Smooth muscle cell of the brain vasculature (primary cell): ENCODE data around the gene PRDX3.

Source experiments
- DNase-seq: peaks from one replicate; pipeline ENCODE4 v3.0.0-alpha.2; 2012; ENCODE audit warnings: low read depth, low spot score

The PRDX3 gene

GRCh38 chr10:119131512-119132240, 46.9 kb downstream of the PRDX3 start:
- DNase-seq: peak; percentile 12

GRCh38 chr10:119129721-119130120, 48.9 kb downstream of the PRDX3 start:
- DNase-seq: no peak

GRCh38 chr10:119125942-119126341, 52.7 kb downstream of the PRDX3 start:
- DNase-seq: no peak

- DNase-seq: no peak
Measured at GRCh38 chr10:119120875-119121274, 57.7 kb downstream of the PRDX3 start.

- no peak for DNase-seq
Measured at GRCh38 chr10:119120413-119120867, 58.2 kb downstream of the PRDX3 start.

GRCh38 chr10:119119400-119119799, 59.2 kb downstream of the PRDX3 start:
- no peak for DNase-seq

- DNase-seq: no peak
Measured at GRCh38 chr10:119118231-119118630, 60.4 kb downstream of the PRDX3 start.
